NK-92 (cell line): Measurements from ENCODE around the gene ARHGDIB.

ENCODE experiments used
- DNase-seq: peaks from one replicate; lab custom pipeline; 2025; ENCODE audit not compliant: unreplicated experiment; lab: John Stamatoyannopoulos, UW

The ARHGDIB gene

DNA sequence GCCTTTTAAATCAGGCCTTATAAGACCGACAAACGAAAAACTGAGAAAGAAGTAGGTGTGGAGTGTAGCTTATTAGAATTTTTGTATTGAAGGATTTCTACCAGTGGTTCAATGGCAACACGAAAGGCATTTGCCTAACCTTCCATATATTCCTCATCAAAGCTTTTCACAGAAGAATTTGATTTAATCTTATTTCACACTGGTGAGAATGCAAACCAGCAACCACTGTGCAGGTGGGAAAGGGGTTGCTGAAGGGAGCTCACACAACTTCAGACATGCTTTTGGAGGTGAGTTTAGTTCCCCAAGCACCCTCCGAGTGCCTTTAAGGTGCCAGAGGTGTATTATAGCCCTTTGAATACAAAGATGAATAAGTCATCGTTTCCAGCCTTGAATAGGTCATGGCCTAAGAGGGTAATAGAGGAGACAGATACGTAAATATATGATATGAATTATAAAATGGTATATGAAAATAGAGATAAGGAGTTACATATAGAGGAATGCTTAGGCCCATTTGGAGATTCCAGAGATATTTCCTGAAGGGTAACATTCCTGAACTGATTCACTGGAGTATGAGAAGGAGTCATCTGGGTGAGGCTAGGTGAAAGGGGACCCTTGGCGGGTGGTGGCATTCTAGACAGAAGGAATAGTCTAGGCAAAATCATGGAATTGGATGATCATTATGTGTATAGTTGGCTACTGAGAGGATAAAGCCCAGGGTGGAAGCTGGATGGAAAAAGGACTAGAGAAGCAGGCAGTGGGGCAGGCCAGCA, 29.4 kb downstream of the ARHGDIB start:
- no peak for DNase-seq

DNA sequence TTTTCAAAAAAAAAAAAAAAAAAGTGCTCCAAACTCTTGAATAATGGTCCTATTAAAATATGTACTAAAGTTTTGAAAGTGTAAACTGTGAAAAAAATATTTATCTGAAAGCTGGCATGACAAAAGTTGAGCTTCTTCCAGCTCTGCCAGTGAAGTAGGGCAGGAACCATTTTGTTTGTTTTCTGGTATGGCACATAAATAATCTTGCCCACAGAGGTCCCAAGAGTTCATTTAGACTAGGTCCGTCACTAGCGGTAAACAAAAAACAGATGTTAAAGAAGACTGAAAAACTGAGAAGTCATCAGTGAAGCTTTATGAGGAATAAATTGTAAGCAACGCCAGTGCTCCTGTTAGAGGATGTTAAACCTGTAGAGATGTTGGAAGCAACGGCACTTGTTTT, 30.0 kb downstream of the ARHGDIB start:
- no peak for DNase-seq

DNA sequence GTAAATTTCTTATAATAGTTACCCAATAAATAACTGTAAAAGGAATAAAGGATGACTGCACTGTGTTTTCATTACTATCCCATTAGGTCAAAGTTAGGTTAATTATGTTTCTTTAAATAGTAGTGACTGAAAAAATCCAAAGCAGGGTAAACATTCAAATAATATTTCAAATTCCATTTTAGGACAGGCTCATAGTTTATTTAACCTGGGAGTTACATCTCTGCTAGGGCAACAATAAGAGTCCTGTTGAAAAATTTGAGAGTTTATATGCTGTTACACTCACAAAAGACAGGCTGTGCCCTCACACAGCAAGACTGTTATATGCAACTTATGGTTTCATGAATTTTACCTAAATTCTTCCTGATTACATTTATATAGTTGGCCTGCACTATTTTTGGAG, 31.1 kb downstream of the ARHGDIB start:
- DNase-seq, result no peak

DNA sequence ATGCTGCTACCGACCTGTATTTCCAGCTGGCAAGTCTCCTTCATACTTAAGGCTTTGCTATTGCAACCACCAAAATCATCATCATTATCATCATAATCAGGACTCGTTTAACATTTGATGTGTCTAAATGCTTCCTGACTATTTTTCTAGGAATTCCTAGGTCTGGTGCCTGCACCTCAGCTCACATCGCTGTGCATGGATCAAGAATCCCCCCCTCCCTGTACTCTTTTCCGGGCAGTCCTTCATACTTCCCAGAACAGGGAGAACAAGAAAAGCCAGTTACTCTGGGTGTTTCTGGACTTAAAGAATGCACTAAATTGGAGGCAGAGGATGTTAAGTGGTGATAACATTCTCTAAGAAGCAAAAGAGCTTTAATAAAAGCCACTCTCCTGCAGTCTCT, 32.5 kb downstream of the ARHGDIB start:
- no peak for DNase-seq

DNA sequence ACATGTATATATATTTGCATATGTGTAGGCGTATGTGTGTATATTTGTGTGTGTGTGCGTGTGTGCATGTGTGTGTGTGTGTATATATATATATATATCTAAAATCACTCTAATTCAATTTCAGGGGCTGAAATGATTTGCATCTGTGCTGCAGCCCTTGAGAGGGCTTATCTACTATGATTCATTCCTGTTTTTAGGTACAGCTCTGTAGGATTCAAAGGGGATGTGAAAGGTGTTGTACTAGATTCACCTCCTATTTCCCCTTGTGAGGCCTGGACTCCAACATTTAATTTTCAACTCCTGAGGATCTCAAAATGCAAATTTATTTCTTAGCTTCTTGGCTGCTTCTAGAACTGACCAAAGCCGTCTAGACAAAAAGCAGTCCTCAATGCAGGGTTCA, 34.1 kb downstream of the ARHGDIB start:
- no peak for DNase-seq

DNA sequence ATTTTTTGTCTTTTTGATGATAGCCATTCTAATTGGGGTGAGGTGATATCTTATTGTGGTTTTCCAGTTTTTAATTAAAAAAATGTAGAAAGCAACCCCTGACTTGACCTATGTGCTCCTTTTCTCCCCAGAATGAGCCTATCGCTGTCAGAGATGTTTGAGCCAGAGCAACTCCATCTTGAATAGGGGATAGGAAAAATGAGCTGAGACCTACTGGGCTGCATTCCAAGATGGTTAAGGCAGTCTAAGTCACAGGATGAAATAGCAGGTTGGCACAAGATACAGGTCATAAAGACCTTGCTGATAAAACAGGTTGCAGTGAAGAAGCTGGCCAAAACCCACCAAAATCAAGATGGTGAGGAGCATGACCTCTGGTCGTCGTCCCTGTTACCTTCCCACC, 36.9 kb downstream of the ARHGDIB start:
- DNase-seq, result no peak

DNA sequence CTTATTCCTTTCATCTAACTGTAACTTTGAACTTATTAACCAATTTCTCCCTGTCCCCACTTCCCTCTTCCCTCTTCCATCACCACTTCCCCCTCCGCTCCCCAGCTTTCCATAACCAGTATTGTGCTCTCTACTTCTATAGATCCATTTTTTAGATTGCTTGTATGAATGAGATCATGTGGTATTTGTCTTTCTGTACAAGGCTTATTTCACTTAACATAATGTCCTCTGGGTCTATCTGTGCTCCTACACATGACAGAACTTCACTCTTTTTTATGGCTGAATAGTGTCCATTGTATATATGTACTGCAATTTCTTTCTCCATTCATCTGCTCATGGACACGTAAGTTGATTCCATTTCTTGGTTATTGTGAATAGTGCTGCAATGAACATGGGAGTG, 37.5 kb downstream of the ARHGDIB start:
- no peak for DNase-seq

DNA sequence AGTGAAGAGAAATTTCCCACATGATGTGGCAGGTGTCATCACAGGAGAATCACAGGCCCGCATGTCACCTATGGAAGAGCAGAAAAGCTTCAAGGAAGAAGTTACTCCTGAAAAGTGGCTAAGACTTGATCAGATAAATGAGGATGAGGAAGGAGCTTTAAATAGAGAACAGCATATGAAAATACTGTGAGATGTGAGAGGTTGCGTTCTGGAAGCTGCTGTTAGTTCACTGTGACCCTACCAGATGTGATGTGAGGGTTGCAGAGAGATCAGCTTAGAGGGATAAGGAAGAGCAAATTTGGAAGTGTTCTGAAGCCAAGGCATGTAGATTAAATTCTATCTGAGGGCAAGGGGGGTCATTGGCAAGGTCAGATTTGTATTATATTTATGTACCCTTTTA, 40.2 kb downstream of the ARHGDIB start:
- no peak for DNase-seq

DNA sequence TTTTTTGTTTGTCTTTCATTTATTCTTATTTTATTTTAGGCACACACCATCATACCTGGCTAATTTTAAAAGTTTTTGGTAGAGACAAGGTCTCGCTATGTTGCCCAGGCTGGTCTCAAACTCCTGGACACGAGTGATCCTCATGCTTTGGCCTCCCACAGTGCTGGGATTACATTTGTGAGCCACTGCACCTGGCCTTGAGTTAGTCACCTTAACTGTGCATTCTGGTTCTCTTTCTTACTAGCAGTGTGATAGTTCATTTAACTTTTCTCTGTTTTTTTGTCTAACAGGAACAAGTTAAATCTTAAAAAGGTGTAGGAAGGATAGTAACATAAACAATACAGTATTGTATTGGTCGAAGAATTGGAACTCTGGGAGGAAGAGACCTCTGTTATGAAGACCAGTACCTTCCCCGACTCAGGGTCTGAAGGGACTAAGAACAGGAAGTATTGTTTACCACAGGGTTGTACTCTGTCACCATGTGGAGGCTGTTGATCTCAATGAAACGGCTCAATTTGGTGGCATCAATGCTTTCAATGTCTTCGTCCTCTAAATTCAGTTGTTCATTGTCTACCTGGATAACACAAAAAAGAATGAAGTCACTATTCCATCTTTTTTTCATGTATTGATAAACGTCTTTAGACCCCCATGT, 40.8 kb downstream of the ARHGDIB start:
- DNase-seq, result no peak

DNA sequence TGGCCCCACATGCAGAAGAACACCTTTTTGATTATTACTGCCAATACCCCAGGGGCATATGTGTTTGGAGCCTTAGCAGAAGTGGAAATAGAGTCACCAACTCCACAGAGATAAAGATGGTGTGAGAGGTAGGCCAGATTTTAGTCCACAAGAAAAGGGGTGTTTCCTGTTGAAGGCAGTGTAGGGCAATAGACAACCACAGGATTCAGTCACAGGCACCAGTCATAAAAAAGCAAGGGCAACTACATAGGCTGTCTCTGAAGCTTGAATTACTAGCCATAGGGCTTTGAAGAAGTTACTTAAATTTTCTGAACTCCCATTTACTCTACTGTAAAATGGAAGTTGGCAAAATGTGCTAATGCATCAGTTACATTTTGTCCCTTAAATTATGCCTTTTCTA, 41.9 kb downstream of the ARHGDIB start:
- DNase-seq, result no peak

DNA sequence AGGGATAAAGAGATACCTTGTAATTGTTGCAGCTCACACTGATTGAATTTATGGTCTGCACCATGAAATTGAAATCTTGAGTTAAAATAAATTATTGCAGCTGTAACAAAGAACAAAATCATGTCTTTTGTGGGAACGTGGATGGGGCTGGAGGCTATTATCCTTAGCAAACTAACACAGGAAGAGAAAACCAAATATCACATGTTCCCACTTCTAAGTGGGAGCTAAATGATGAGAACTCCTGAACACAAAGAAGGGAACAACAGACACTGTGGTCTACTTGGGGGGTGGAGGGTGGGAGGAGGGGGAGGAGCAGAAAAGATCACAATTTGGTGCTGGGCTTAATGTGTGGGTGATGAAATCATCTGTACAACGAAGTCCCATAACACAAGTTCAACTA, 45.7 kb downstream of the ARHGDIB start:
- no peak for DNase-seq

DNA sequence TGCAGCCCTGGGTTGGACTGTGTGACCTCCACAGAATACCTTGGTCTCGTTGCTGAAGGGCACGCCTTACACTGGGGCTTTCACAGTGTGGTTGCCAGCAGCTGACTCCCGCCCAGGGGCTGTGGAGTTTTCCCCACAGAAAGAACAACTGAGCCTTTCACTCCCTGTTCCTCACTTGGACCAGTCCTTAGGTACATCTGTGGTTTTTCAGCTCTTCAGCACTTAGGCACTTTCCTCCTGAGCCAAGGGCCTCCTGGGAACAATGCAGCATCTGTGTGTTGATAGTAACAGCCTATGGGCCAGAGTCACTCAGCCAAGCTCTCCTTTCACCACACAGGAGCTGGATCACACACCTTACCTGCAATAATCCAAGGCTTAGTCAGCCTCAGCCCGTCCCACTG, 48.0 kb downstream of the ARHGDIB start:
- DNase-seq, result no peak

DNA sequence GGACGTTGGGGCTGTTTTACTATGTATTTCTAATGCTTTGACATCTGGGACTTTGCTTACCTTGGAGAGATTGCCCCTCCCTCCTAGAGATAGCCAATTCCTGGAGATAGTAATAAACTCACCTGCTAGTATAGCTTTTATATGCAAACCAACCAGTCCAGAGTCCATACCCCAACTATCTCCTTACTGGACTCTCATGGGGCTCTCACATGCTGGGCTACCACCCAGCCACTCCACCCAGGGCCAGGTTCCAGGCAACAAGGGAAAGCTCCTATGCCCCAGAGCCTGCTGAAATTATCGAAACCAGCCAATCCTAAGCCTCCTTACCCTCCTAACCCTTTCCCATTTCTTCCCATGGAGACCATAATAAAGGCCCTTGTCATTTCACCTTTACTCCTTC, 50.3 kb downstream of the ARHGDIB start:
- DNase-seq, result no peak

DNA sequence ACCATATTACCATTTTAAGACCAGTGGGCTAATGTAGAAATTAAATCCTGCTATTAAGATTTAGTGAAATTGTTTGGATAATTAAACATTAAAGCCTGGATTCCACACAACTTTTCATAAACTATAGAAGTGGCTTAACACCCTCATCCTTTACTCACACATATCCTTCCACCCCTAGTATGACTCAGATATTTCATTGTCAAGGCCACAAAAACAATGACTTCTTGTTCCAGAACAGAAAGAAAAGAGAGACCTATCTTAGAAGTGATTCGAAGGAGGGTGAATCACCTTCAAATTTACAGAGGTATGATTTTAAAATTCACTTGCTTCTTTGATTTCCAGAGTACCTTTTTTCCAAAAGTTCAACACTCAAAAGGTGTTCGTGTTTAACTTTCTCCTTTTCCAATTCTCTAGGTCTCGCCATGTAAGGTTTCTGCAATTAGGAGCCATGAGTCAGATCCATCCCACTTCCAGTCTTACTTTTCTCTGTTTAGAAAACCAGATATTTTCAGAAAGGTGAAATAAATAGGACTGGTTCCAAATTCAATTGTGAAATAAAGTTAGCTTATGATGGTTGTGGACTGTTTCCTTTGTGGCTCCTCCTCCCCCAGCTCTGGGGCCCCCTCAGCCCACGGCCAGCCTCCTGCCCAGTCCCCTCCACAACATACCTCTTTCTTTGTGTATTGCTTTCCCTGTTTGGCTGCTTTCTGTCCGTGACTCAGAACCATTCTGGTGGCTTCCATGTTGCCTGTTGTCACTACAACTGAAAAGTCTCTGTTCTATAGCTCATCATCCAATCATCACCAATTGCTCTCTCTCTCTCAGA, 51.1 kb downstream of the ARHGDIB start:
- no peak for DNase-seq

DNA sequence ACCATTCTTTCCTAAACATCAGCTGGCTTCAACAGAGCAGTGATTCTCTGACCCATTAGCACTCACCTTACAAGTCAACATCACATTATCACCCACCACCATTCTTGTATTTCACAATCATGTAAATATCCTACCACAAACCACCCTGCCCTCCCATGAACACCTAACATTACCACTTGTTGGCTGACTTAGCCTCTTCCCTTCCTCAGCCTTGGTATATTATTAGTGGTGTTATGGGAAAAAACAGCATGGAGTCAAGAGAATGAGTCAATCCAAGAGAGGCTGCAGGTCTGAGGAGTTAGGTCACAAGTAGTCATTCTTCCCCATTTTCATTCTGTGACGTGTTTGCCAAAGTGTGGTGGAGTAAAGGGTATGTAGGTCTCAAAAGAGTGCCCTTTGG, 53.4 kb downstream of the ARHGDIB start:
- DNase-seq, result no peak

DNA sequence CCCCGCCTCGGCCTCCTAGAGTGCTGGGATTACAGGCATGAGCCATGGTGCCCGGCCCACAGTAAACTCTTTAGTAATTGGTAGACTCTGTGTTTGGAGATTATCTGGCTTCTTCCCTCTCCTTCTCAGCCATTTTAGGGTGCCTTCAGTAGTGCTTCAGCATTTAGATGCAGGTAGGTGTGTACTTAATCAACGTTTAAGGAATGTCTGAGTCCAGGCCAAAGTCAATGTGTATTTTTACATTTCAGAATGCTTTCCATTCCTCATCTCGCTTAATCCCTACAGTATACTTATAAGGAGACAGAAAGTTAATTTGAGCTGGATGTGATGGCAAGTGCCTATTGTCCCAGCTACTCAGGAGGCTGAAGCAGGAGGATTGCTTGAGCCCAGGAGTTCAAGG, 55.3 kb downstream of the ARHGDIB start:
- no peak for DNase-seq

DNA sequence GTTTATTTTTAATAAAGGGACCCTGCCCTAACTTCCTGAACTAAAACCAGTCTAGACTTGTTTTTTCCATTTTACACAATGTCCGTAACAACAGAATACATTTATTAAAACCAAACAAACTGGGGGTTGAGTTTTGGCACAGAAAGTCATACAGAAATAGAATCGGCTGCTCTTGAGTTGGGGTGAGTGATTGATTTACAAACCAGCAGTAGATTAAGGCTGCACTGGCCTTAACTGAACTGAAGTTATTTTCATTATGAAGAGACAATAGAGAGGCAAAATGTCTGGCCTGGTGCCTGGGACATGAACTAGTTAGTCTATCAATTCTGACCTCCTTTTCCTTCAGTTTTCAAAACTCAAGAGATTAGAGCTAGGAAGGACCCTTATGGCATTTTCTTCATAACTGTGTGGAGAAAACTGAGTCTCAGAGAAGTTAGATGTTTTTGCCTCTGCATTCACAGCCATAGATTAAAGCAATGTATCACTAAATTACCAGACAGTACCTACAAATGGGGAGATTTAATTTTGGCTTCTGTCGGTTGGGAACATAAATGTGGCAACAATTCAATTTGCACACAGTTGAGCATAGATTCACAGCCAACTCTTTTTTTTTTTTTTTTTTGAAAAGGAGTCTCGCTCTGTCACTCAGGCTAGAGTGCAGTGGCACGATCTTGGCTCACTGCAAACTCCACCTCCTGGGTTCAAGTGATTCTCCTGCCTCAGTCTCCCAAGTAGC, 56.0 kb downstream of the ARHGDIB start:
- DNase-seq, result no peak

DNA sequence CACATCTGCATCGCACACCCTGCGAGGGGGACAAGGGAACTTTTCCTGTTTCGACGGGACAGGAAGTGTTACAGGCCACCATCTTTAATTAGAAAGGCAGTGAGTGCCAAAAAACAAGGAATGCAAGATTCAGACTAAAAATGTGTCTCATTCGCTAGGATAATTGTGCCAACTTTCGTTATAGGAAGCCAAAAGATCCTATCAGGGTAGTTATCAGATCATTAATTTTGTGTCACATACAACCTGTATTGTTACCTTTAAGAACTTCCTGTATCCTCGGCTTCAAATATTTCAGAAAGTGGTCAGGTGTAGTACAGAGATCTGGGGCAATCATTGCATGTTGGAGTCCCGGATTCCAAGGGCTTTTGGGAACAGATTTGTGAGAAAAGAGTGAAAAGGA, 56.5 kb downstream of the ARHGDIB start:
- DNase-seq, result no peak

DNA sequence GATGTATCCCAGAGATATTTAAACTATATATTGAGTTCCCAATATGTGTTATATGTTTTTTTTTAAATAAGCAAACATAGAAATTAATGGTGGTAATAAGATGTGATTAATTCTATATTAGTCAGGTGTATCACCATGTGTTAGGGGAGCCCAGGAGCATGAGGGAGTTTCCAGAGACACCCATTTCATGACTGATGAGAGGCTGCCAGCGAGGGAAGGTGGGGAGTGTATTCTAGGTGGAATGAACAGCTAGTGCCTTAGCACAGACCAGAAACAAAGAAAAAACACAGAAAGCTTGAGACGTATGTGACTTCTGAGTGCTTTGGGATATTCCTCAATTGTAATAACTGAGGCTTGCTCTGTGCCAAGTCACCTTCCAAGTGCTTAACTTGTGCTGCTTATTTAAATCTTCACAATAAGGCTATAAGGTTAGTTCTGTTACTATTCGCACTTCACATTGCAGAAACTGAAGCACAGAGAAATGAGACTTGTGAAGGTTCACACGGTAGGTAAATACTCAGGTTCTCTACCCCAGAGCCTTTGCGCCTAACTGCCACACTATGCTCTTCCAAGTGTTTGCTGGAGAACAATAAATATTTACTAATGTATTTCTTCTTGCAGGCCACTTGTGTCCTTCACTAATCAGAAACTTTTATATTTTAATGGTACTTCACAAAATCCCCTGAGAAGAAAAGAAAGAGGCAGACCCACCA, 57.9 kb downstream of the ARHGDIB start:
- DNase-seq, result no peak

DNA sequence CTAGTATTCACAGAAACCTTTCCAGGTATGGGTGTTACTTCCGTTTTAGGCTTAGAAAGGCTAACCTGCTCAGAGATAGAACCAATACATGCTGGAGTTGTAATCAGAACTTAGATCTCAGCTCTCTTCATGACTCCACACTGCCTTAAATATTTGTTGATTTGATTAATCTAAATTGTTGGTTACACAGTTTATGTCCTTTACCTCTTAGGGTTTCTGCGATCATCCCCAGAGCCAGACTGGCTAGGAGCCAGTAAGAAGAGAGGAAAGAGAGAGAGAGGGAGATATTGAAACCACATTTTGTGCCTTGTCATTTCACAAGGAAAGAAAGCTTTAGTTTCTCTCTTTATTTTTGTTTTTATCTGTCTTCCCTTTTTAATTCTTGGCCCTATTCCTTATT, 58.9 kb downstream of the ARHGDIB start:
- no peak for DNase-seq

DNA sequence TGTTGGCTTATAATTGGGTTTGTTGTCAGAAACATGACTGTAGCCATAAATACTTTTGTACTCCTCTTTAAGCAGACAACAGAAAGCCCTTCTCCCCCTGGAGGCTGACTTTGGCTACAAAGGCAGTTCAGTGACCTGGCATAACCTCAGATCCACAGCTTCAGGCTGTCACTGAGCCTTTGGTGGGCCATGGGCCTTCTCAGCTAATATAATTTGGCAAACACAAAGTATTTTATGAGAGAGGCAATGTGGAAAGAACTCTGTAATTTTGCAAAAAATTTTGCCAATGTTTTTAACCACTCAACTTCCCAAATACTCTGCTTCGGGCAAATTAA, 60.2 kb downstream of the ARHGDIB start:
- no peak for DNase-seq
